HepG2 (cell line): Measurements from ENCODE around the gene KLHL8. TPM values are rescaled to one million over a fixed set of nuclear protein-coding genes. Genes with fewer than 3 reads are reported as not detected.
A peak's percentile ranks its signal among the peaks of the same experiment; 100 is the strongest.

ENCODE experiments used
- ATAC-seq: fragments of 200-7000 bp; cut with Tn5 transposase; 3 replicates; pipeline ENCODE4 v1.9.1; 2020; ENCODE audit warnings: mild to moderate bottlenecking, moderate library complexity
- BruUV-seq: library from RNA; stranded (reverse); fragments of 400-500 nt; replicated peaks from 2 replicates; lab custom pipeline; 2021; lab: Mats Ljungman, UMichigan
- CTCF ChIA-PET: fragments of 300-600 bp; formaldehyde crosslinking; extraction: SDS; loops from one replicate; lab custom pipeline; 2021; ENCODE audit warnings: low total read pairs, inconsistent platforms, low intra/inter-chr PET ratio; lab: Yijun Ruan, JAX
- POLR2A ChIA-PET: fragments of 350-600 bp; sonication (Branson Sonifier 250); formaldehyde crosslinking; loops from one replicate; lab custom pipeline; 2020; ENCODE audit warnings: antibody characterized with exemption, inconsistent platforms; lab: Yijun Ruan, JAX
- DNase-seq: peaks from one replicate; pipeline ENCODE4 v3.0.0-alpha.2; 2015; ENCODE audit warnings: low spot score
- FAIRE-seq: peaks from 3 replicates; lab custom pipeline; 2011; peaks lifted over from hg19 to GRCh38; lab: Jason Lieb, UNC
- H2AFZ ChIP-seq: one replicate; pipeline ENCODE4 v1.6.1; 2011; ENCODE audit warnings: low read length, inconsistent platforms
- H3K27ac ChIP-seq: fragments of 300-600 bp; 3 replicates; pipeline ENCODE4 v1.8.0; 2011; ENCODE audit warnings: mixed run types, mild to moderate bottlenecking, mixed read lengths, low read length, inconsistent platforms; ENCODE audit not compliant: insufficient read depth; ENCODE audit errors: extremely low read length
- H3K27me3 ChIP-seq, 2 experiments: fragments of 200-600 bp in 1 of 2; 2 replicates in 1 of 2; 3 replicates in 1 of 2; pipeline versions ENCODE4 v1.6.0 to v1.8.0; 2011; ENCODE audit warnings: low read length in 2 of 2, mild to moderate bottlenecking in 2 of 2, moderate library complexity in 2 of 2, inconsistent platforms in 1 of 2; ENCODE audit not compliant: insufficient read depth in 2 of 2, control insufficient read depth in 1 of 2
- H3K36me3 ChIP-seq, 2 experiments: fragments of 200-600 bp in 1 of 2; replicated peaks in 1 of 2; 2 replicates in 1 of 2; 3 replicates in 1 of 2; pipeline versions ENCODE4 v1.5.1 to v1.8.0; 2011; ENCODE audit warnings: low read length in 2 of 2, inconsistent platforms in 1 of 2; ENCODE audit not compliant: insufficient read depth in 2 of 2, control insufficient read depth in 1 of 2
- H3K4me1 ChIP-seq: 2 replicates; pipeline ENCODE4 v1.5.1; 2012; ENCODE audit warnings: low read length, inconsistent platforms; ENCODE audit not compliant: insufficient read depth
- H3K4me2 ChIP-seq: 2 replicates; pipeline ENCODE4 v1.6.0; 2011; ENCODE audit warnings: low read depth, low read length, inconsistent platforms
- H3K4me3 ChIP-seq, 3 experiments: fragments of 200-600 bp in 1 of 3; sonication (generic), shearing (Covaris generic) in 1 of 3; replicated peaks in 1 of 3; 2 replicates each; pipeline ENCODE4 v1.5.1; 2011 to 2016; ENCODE audit warnings: low read length in 3 of 3, inconsistent platforms in 2 of 3, low read depth in 2 of 3, mild to moderate bottlenecking in 2 of 3, control low read depth in 1 of 3, mixed read lengths in 1 of 3; ENCODE audit not compliant: insufficient read depth in 1 of 3
- H3K79me2 ChIP-seq: one replicate; pipeline ENCODE4 v1.6.1; 2011; ENCODE audit warnings: low read length, inconsistent platforms; ENCODE audit not compliant: insufficient read depth
- H3K9ac ChIP-seq: 2 replicates; pipeline ENCODE4 v1.6.0; 2011; ENCODE audit warnings: mild to moderate bottlenecking, low read depth, low read length, inconsistent platforms; ENCODE audit not compliant: insufficient read depth
- H3K9me3 ChIP-seq: 2 replicates; pipeline ENCODE4 v1.5.1; 2012; ENCODE audit warnings: mild to moderate bottlenecking, low read length
- H4K20me1 ChIP-seq: 2 replicates; pipeline ENCODE4 v1.6.0; 2011; ENCODE audit warnings: inconsistent platforms, mild to moderate bottlenecking, low read length, moderate library complexity; ENCODE audit not compliant: insufficient read depth
- ESRRA ChIP-seq: sonication (generic); formaldehyde crosslinking; IDR thresholded peaks from 2 replicates; pipeline ENCODE4 v1.5.1; 2020; ENCODE audit warnings: mild to moderate bottlenecking, low read depth, missing genetic modification reagents
- FOXA3 ChIP-seq: IDR thresholded peaks from 2 replicates; pipeline ENCODE4 v1.6.1; 2016; ENCODE audit warnings: missing genetic modification reagents, missing compliant biosample characterization
- FOXP1 ChIP-seq, 2 experiments: fragments of 450-650 bp in 1 of 2; IDR thresholded peaks; 2 replicates each; pipeline ENCODE4 v1.6.1; 2017 to 2018; ENCODE audit warnings: antibody characterized with exemption in 1 of 2
- HES4 ChIP-seq: sonication (generic); formaldehyde crosslinking; IDR thresholded peaks from 2 replicates; pipeline ENCODE4 v1.9.0; 2021; ENCODE audit warnings: mild to moderate bottlenecking, missing genetic modification reagents, borderline replicate concordance
- KDM3A ChIP-seq: IDR thresholded peaks from 2 replicates; pipeline ENCODE4 v1.6.1; 2018; ENCODE audit warnings: low read depth, missing compliant biosample characterization
- MXD4 ChIP-seq: IDR thresholded peaks from 2 replicates; pipeline ENCODE4 v1.6.1; 2016; ENCODE audit warnings: mild to moderate bottlenecking, missing biosample characterization, missing genetic modification reagents
- TBL1XR1 ChIP-seq: fragments of 150-350 bp; IDR thresholded peaks from 2 replicates; pipeline ENCODE4 v1.6.1; 2014; ENCODE audit warnings: borderline replicate concordance, low read length; ENCODE audit not compliant: partially characterized antibody
- TCF7L2 ChIP-seq: IDR thresholded peaks from 2 replicates; pipeline ENCODE4 v1.6.1; 2011; ENCODE audit warnings: mild to moderate bottlenecking, low read depth, low read length, moderate library complexity
- ZFP90 ChIP-seq: sonication (generic); formaldehyde crosslinking; IDR thresholded peaks from 2 replicates; pipeline ENCODE4 v1.8.0; 2022; ENCODE audit warnings: missing genetic modification reagents, mild to moderate bottlenecking, inconsistent platforms, borderline replicate concordance
- ZSCAN30 ChIP-seq: sonication (generic); formaldehyde crosslinking; IDR thresholded peaks from 2 replicates; pipeline ENCODE4 v1.5.0; 2020; ENCODE audit warnings: mild to moderate bottlenecking, missing genetic modification reagents
- WGBS: methylation state at CpG from one replicate; pipeline ENCODE4 v1.1.6; 2017; ENCODE audit warnings: low lambda C conversion rate; 5-methylcytosine and 5-hydroxymethylcytosine counted together
- in situ Hi-C: cut with HindIII; loops from 2 replicates; pipeline ENCODE4 v1.10.0; 2017; ENCODE audit warnings: low pct_unique_long_range_greater_than_20kb; ENCODE audit not compliant: extremely low pct_ligation_motif_present
- intact Hi-C: fragments of 100-400 bp; cut with micrococcal nuclease; formaldehyde crosslinking; loops from one replicate; pipeline ENCODE4 v1.10.0; 2022; ENCODE audit not compliant: unreplicated experiment
- polyA plus RNA-seq, 8 experiments: library from polyadenylated mRNA; depleted of rRNA in 3 of 8; stranded (reverse) in 7 of 8; unstranded in 1 of 8; fragments of >200 nt; fragmentation: Illumina TruSeq in 4 of 8; extraction: Trizol in 4 of 8; gene quantifications; 2 replicates each; pipeline versions ENCODE4 v1.2.1 to v1.2.3, GENCODE V29; 2011 to 2016; ENCODE audit warnings: low read depth in 4 of 8, missing spikeins in 1 of 8, mixed read lengths in 1 of 8; ENCODE audit not compliant: insufficient read depth in 1 of 8
- total RNA-seq, 5 experiments: library from RNA; depleted of rRNA; stranded (reverse); fragments of >200 nt; fragmentation: Illumina TruSeq; extraction: Trizol; gene quantifications; 2 replicates each; pipeline ENCODE4 v1.2.3, GENCODE V29; 2016; ENCODE audit warnings: low read depth in 1 of 5
- TF ChIP-seq, protein P1 (sequence below): fragments of 450-650 bp; IDR thresholded peaks from 2 replicates; pipeline ENCODE4 v1.6.1; 2017; ENCODE audit warnings: mild to moderate bottlenecking
- TF ChIP-seq, protein P2 (sequence below), 2 experiments: sonication (generic) in 1 of 2; formaldehyde crosslinking in 1 of 2; IDR thresholded peaks; 2 replicates each; pipeline versions ENCODE4 v1.5.1 to v1.6.1; 2011 to 2020; ENCODE audit warnings: borderline replicate concordance in 1 of 2, low read depth in 1 of 2, low read length in 1 of 2, mild to moderate bottlenecking in 1 of 2, missing genetic modification reagents in 1 of 2, moderate library complexity in 1 of 2

The KLHL8 gene
- total and polyA plus RNA-seq, 2 of the 13 experiments (the other 11 are each of a cell fraction or from before 2014, with no cell fraction given) = 2.8 to 11.7 TPM

DNA sequence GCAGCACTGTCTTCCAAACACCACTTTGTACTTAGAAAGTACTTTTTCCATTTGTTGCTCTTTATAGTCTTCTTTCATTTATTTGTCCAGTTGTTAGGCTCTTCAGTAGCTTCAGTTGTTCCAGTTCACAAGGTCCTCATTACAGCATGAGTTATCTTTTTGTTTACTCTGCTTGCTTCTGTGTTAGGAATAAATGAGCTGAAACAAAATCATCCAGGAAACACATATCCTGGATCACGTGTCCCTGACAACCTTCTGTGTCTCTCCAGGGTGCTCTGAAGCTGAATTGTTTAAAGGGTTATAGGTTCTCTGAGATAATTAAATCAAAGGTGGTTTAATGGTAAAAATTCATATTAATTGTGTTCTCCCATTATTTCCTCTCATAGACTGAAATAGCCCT lies 19.9 kb upstream of the KLHL8 start:
- H3K27me3 ChIP-seq = 0 out of 5 replicates have a peak, but pooled peaks cover 0 to 2% of the 10 kb centered on the region in 2 experiments
- no peak overlapping the region for H2AFZ ChIP-seq
- ATAC-seq (no peak), FAIRE-seq (no peak), DNase-seq (no peak)
- peaks cover 29% of the 10 kb centered on the region for H3K4me1 ChIP-seq
- TF ChIP-seq TBL1XR1 (no peak), ESRRA (CRISPR knock-in tag) (no peak), FOXA3 (CRISPR knock-in tag) (no peak), MXD4 (CRISPR knock-in tag) (no peak), ZFP90 (CRISPR knock-in tag) (no peak), TCF7L2 (no peak), FOXP1 (IDR thresholded peaks at IDR 0.05) (no peak), FOXP1 (CRISPR knock-in tag; IDR thresholded peaks at IDR 0.05) (peak; percentile 32; the same call in 1 of the 2 replicates), ZSCAN30 (CRISPR knock-in tag) (no peak), HES4 (CRISPR knock-in tag) (no peak), KDM3A (CRISPR knock-in tag) (no peak)
- TF ChIP-seq, protein P1, sequence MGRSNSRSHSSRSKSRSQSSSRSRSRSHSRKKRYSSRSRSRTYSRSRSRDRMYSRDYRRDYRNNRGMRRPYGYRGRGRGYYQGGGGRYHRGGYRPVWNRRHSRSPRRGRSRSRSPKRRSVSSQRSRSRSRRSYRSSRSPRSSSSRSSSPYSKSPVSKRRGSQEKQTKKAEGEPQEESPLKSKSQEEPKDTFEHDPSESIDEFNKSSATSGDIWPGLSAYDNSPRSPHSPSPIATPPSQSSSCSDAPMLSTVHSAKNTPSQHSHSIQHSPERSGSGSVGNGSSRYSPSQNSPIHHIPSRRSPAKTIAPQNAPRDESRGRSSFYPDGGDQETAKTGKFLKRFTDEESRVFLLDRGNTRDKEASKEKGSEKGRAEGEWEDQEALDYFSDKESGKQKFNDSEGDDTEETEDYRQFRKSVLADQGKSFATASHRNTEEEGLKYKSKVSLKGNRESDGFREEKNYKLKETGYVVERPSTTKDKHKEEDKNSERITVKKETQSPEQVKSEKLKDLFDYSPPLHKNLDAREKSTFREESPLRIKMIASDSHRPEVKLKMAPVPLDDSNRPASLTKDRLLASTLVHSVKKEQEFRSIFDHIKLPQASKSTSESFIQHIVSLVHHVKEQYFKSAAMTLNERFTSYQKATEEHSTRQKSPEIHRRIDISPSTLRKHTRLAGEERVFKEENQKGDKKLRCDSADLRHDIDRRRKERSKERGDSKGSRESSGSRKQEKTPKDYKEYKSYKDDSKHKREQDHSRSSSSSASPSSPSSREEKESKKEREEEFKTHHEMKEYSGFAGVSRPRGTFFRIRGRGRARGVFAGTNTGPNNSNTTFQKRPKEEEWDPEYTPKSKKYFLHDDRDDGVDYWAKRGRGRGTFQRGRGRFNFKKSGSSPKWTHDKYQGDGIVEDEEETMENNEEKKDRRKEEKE = no peak
- TF ChIP-seq, protein P2, sequence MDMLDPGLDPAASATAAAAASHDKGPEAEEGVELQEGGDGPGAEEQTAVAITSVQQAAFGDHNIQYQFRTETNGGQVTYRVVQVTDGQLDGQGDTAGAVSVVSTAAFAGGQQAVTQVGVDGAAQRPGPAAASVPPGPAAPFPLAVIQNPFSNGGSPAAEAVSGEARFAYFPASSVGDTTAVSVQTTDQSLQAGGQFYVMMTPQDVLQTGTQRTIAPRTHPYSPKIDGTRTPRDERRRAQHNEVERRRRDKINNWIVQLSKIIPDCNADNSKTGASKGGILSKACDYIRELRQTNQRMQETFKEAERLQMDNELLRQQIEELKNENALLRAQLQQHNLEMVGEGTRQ (IDR thresholded peaks at IDR 0.05; ENCODE audit: low read depth, low read length) = no peak
- TF ChIP-seq, protein P2 (CRISPR knock-in tag; IDR thresholded peaks at IDR 0.05; ENCODE audit: borderline replicate concordance) = peak; percentile 43; the same call in 1 of the 2 replicates
- intact Hi-C loops = no loop called here
- CTCF ChIA-PET = no interaction called here
- no TSS peak for BruUV-seq
- in situ Hi-C loops = no loop called here
- peaks cover 22% of the 10 kb centered on the region for H3K9me3 ChIP-seq
- H3K27ac ChIP-seq = no peak overlapping the region
- H3K36me3 ChIP-seq = no peaks in the 10 kb centered on the region
- no peak overlapping the region for H3K4me2 ChIP-seq
- H3K4me3 ChIP-seq = no peak overlapping the region
- WGBS = 0% methylated on average over 1 of the region's 1 CpG
- no peaks in the 10 kb centered on the region for H3K79me2 ChIP-seq
- H4K20me1 ChIP-seq = no peaks in the 10 kb centered on the region
- POLR2A ChIA-PET = no interaction called here
- H3K9ac ChIP-seq = no peak overlapping the region
